ENCODE data around the gene SNX32.

SNX32 gene

DNA sequence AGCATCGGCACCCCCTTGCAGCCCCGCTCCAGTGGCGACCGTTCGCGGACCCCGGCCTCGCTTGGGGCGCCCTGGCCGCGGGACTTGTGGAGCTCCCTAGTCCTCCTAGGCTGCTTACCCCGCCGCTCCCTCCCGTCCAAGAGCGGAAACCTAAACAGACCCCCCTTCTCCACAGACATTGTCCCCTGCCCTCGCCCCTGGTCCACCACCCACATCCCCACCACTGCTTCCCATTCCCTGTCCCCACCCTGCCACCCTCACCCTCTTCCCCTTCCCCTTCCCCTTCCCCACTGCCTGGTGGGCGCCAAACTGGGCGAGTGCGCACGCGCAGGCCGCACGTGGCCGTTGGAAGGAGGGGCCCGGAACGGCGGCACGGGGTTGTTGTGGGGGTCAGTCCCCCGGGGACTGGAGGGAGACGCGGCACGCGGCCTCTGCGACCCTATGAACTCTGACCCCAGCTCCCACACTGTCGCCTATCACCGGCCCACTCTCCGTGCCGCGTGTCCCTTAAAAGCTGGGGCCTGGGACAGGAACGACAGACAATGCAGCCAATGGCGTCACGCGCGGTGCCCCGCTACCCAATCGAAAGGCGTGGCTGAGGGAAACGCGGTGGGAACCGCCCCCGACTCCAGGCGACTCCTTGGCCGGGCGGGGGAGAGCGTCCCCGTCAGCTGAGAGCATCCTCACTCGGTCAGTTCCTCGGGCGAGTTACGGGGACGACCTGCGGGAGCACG lies at the start of gene SNX32:
SNX32 (plus strand) TSS at position 667 of the 734 bp plus-strand sequence. CDS start 103 bp downstream, outside the sequence.
- peak; percentile 80 for DNase-seq (ENCODE audit: low read depth)

DNA sequence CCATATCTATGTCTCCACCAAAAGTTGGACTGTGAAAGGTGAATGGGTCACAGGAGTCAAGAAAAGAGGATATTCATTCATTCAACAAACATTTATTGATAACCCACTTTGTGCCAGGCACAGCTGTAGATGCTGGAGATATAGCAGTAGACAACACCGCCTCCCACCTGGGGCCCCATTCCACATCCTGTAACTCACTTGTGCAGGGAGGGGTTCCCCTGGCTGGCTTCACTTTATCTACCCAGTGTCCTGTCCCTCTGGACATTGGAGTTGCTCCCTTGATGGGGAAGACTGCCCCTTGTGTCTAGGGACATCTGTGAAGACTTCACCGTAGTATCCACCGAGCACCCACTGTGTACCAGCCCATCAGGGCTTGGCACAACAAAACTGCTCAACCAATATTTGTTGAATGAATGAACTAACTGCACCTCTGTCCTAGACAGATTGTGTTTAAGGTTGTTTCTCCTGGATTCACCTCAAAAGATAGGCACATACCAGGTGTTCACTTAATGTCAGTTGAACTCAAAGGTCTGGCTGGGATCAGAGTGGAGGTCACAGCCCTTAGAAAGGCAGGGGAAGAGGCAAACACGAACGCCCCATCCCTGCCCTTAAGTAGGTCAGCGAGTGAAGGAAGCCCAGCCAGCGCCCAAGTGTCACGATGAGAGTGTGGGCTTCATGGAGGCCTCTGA lies 48.3 kb upstream of the SNX32 start:
- no peak for DNase-seq (ENCODE audit: low read depth)

DNA sequence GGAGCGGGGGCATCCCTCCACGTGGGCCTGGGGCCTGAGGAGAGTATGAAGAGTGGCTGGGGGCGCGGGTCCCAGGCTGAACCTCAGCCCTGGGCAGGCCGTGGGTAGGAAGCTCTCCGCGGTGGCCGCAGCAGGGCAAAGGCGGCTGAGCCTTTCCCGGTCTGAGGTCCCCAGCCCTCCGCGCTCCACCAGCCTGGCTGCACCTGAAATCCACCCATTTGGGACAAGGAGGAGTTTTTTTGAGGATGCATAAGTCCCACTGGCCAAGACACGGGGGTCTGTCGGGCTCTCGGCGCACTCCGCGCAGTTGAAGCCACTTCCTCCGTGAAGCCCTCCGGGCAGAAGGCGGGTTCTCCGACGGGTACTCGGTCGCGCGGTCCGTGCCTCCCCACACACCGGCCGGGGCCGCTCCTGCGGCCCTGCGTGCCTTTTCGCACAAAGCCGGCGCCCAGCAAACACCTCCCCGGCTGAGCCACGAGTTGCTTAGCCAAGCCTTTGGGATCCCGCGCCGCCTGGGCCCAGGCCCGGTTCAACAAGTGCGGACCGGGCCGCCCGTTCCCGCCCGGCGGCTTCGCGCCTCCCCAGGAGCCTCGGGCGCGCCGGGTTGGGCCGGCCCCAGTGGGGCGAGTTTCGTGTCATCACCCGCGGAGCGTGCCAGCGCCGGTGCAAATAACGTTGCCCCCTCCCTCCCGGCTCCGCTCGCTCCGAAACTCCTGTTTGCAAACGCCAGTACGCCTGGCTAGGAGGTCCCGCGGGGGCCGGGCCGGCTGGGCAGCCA lies 47.6 kb upstream of the SNX32 start:
- no peak for DNase-seq (ENCODE audit: low read depth)

DNA sequence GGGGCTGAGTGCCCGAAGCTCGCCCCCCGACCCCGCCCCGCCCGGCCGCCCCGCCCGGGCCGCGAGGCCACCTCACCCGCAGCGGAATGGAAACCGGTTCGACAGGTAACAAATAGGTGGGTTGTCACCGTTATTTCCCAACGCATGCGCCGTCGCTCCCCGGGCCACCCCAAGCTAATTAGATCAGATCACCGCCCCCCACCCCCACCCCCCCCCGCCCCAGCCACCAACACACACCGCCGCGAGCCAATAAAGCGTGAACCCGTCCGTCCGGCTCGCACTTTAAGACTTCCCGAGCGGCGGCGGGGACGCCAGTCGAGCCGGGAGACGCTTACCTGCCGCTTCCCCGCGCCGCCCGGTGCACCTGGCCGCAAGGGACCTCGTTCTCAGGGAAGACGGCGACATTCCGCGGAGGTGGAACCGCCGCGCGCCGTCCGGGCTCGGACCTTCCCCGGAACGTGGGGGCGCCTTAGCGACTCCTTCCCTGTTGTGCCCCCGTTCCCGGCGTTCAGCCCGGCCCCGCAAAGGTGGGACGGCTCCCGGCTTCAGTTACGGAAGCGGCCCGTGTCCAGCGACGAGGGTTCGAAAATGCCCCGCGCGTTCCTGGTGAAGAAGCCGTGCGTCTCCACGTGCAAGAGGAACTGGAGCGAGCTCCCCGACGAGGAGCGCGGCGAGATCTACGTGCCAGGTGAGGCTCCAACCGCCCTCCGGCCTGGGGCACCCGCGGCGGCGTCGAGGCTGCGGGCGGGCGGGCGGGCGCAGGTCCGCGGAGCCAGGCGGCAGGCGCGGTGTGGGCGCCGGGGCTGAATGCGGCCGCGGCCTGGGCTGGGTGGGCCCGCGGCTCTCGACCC lies 46.8 kb upstream of the SNX32 start, which contains the start of gene OVOL1:
OVOL1 (plus strand) TSS at position 278 of the 851 bp plus-strand sequence; CDS start at position 589, 311 bp downstream.
- DNase-seq (ENCODE audit: low read depth) = no peak

DNA sequence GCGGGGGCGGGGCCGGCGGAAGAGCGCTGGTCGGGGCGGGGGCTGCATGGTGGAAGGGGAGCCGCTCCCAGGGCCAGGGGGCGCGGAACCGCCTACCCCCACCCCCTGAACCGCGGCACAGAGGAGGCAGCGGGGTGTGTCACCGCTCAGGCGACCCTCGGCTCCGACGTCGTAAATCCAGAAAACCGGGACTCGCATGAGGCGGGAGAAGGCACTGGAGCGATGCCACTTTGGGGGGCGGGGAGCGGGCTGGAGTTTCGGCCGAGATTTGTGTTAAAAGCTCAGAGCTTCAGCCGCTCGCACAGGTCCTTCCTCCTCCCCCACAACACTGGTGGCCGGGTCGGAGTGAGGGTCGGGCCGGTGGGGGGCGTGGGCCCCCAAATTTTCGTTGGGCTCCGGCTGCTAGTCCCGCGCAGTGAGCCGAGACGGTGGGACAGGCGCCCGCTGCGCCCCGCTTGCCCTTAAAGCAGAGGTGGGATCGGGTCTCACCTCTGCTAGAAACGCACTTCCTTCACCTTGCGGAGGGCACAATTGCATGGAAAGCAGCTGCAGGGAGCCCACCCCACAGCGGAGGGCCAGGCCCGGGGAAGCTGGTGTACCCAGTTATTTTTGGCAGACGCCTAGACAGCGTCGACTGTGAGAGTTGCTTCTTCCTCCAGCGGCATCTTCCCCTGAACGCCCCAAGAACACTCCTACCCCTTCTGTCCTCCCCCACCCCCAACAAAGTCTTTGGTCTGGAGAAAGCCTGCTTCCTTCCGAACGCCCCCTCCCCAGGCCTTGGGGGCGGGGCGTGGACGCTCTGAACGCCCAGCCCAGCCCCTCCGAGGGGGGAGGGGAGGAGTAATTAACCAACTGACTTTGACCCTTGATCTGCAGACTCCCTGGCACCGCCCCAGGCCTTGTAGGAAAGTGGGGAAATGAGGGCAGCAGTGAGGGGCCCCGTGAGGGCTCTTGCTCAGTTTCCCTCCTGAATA lies 45.8 kb upstream of the SNX32 start:
- no peak for DNase-seq (ENCODE audit: low read depth)

DNA sequence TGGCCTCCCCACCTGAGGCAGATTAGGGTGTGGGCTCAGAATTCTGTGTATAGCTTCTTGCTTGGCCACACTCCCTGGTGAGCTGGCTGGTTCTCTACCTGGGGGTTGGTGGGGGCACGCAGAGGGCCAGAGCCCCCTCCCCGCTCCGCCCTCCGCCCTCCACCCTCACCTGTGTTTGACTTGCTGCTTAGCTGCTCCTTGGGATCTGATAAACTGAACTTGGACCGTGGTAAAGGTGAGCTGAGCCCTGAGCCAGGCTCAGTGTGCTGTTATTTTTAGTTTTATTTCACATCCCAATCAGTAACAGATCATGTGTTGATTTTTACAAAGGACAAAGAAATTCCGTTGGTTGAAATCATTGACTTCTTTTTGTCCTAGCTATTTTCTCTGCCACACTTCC lies 44.9 kb upstream of the SNX32 start:
- DNase-seq (ENCODE audit: low read depth) = no peak

DNA sequence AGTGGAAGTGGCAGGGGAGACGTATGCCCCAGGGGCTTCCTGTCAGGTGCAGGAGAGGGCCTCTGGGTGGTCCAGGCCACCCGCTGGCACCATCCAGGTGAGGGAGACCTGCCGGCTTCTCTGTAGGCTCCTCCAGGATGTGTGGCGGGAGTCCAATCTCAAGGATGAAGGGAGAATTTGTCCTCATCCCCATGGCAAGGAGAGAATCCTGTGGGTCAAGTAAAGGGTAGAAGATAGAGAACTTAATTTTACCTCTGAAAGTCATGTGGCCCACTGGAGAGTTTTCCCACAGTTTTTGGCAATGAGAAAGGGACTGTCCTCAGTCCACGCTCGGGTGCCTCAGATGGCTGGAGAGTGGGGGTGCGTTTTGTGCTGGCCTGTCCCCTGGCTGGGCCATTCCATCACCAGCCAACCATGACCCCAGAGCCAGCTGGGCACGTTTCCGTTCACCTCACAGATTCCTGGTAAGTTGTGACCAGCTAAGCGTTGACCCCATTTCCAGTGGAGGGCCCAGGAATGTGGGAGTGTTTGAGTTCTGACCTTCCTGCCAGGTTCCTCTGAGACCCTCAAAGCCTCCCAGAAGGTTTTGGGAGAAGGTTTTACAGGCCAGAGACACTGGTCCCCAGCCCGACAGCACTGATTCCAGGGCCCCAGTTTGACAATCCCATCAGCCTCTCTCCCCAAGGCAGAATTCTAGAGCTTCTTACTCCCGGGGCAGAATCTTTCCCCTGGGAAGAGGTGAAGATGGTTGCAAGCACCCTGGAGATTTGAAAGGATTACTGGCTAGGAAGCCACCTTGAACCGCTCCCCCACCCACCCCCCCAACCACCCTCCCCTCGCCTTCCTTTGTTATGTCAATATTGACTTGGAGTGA lies 44.3 kb upstream of the SNX32 start:
- DNase-seq (ENCODE audit: low read depth) = no peak

DNA sequence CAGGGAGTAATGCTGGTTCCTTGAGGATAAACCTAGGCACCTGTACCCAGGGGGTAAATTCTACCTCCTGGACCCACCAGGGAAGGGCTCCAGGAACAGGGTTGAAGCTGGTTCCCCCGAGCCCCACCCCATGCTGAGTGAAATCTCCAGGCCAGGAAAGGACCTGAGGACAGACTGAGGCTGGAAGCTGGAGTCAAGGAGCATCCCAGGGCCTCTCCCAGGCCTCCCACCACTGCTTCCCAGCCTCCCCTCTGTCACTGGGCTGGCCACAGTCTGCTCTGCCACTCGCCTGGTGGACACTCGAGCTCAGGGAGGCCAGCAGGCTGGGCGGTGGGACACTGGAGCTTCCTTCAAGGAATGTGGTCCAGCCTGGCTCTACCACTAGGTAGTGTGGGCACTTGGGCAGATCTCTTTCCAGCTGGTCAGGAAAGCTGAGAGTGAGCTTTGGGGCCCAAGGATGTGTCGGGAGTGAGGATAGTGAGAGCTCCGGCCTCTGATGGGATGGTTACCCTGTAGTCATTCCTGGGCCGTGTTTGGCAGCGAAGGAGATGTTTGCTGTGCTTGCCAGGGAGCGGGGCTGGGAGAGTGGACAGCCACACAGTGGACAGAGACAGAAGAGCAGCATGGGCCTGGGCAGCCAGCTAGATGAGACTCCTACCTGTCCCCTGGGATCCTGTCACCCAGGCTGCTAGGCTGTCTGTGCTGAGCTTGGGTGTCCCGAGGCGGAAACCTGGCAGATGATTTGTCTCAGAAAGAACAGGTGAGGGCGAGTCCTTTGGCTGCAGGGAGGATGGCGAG lies 43.5 kb upstream of the SNX32 start:
- no peak for DNase-seq (ENCODE audit: low read depth)

DNA sequence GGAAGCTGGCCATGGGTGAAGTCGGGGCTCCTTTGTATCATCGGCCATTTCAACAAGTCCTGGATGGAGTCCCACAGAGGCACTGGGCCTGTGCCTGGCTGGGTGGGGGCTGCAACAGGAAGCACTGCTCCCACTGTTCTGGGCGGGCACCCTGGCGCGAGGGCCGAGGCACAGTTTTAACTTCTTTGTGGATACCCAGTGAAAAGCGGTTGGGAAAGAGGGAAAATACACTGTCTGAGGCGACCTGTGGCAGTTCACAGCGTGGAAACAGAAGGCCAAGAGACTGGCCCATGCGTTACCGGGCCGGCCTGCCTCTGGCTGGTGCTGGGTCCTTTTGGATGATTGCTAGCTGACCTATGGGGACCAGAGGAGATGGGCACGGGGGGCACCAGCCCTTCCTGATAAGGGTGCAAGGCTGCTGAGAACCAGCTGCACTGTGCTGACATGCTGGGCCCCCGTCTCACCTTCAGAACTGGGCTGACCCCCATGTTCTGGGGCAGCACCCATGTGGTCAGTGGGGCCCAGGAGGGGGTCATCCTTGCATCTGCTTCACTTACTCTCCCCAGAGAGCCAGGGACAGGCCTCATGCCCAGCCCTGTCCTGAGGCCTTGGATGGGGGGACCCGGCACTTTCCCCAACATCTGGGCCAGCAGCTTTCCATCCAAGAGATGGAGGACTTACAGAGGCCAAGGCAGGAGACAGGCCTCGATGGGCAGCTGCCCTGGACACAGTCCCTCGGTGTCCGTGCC lies 42.7 kb upstream of the SNX32 start:
- DNase-seq (ENCODE audit: low read depth) = no peak

DNA sequence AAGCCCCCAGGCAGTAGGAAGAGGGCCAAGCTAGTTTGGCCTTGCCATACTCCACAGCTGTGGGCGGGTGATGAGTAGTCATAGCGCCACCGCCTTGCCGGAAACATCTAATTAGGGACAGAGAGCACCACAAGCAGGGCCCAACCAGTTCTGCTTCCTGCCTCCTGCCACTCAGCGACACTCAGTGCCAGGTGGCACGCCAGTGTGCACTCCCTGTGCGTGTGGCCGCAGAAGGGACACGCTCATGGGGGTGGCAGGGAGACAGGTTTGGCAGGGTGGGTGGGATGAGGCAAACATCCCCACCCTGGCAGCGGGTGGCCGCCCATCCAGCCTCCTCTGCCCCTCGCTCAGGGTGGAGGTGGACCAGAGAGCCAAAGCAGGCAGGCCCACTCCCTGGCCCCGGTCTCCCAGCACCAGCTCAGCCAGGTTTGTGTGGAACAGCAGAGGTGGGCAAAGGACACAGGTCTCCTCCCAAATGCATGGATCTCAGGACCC lies 42.0 kb upstream of the SNX32 start:
- no peak for DNase-seq (ENCODE audit: low read depth)

DNA sequence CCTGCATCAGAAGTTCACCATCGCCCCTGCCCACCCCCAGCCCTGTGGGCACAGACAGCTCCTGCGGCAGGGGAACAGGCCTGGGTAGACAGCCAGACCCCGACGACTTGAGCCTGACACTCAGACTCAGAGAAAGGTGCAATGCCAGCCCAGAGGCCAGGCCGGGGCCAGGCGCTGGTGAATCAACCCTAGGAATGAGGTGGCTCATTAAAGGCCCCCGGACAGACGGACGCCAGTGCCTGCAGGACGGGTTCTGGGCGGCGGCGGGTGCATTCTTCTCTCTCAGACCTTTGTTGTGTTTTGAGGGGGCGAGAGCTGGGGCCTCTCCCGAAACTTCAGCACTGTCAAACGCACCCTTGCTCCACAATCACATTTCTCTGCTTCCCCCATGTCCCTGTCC lies 41.3 kb upstream of the SNX32 start:
- DNase-seq (ENCODE audit: low read depth) = no peak

DNA sequence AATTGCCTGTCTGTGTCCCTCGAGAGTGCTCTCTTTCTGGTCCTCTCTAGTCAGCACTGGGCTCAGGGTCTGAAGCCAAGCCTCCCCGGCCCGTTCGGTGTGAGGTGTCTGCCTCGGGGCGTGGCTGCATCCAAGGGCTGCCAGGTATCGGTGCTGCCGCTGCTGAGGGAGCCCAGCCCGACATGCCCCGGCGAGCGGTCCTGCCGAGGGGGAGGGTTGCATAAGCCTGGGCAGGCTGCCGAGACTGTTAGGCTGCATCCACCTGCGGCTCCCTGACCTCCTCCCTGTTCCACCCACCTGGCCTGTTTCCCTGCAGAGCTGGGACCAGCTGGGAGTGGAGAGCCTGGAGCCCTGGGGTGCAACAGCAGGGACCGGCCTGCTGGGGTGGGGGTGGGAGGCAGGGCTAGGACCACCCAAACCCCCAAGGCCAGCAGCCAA lies 40.6 kb upstream of the SNX32 start:
- DNase-seq (ENCODE audit: low read depth) = no peak

DNA sequence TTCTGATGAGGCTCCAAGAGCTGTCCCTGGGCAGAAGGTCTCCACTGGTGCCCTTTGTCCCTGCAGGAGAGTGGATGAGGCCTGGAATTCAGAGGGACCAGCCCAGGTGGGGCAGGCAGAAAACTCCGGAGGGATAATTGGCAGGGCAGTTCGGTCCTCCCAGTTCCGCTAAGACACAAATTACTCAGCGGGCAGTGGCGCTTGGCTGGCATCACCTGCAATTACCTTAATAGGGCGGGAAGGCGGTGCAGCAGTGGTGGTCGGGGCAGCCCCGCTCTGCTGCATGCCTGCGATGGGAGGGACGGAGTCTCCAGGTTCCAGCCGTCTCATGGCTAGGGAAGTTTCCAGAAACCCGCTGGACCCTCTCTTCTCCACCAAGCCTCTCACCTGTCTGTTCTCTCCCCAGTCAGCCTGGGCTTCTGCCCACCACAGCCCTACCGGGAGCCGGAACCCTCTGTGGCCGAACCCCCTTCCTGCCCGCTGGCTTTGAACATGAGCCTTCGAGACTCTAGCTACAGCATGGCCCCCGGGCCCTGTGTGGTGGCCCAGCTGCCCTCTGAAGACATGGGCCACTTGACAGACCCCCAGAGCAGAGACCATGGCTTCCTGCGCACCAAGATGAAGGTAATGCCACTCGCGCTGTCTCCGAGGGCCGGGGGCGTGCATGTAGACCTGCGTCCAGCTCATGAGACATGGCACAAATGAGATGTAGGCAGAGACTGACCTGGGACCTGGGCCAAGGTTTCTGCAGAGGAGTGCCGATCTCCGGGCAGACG lies 40.0 kb upstream of the SNX32 start:
- DNase-seq (ENCODE audit: low read depth) = no peak

DNA sequence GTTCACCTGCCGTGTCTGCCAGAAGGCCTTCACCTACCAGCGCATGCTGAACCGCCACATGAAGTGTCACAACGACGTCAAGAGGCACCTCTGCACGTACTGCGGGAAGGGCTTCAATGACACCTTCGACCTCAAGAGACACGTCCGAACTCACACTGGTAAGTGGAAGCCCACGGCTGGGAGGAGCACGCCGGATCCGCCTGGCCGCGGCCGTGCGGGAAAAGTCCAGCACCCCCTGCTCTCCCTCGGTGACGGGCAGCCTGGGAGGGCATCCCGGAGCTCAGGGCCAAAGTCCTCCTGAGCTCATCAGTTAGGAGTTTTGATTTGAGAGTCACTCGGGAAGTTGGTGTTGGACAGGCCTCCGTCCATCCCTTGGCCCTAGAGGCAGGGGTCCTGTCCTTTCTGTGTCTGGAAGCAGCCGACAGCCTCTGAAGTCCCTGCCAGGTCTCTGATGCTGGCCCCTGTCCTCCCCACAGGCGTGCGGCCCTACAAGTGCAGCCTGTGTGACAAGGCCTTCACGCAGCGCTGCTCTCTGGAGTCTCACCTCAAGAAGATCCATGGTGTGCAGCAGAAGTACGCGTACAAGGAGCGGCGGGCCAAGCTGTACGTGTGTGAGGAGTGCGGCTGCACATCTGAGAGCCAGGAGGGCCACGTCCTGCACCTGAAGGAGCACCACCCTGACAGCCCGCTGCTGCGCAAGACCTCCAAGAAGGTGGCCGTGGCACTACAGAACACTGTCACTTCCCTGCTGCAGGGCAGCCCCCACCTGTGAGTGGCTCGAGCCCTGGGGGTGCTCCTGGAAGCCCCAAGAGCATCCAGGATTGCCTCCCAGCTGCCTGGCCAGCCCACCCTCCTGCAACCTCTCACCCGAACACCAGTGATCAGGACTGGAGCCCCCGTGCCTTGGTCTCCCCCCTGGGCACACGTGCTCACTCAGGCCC lies 38.9 kb upstream of the SNX32 start:
- DNase-seq (ENCODE audit: low read depth) = no peak

DNA sequence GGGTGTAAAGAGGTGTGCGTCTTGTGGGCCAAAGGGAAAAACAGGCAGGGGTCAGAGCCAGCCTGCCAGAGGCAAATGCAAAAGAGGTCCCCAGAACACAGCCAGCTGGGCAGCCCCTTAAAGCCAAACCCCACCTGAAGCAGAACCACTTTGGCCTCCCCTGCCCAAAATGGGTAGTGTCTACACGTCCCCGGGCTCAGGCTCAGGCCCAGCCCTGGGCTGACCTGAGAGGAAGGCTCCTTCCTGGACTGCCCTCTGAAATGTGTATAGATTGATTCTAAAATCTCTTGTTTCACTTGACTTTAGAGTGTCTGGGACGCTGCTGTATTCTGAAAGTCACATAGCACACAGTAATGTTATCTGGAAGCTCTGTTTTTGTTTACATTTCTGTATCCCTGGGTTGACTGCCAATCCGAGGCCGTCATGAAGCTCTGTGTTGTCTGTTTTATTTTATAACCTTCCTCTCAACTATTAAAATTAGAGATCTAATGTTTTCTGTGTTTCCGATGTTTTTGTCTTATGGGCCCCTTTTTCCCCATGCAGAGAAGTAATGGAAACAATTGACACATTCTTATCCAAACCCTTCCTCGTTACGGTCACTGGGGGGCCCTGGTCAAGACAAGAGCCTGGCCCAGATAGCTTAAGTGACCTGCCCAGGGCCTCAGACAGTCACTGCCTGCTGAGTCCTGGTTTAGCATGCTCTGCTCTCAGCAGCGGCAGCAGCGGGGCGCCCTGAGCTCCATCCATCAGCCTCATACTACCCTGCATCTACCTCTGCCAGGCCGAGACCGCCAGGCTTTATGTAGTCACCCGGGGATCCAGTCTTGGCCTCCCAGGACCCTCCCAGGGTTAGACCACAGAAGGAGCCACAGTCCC lies 36.8 kb upstream of the SNX32 start:
- DNase-seq (ENCODE audit: low read depth) = no peak
